H1 (cell line): ENCODE measurements around the gene OXLD1. TPM values are rescaled to one million over a fixed set of nuclear protein-coding genes. Genes with fewer than 3 reads are reported as not detected.

Experiments used
- CTCF ChIA-PET: fragments of 300-600 bp; sonication (Branson Sonifier 250); formaldehyde crosslinking; loops from one replicate; lab custom pipeline; 2021; ENCODE audit not compliant: partially characterized antibody; lab: Charles Lee
- POLR2A ChIA-PET: fragments of 300-600 bp; sonication (Branson Sonifier 250); formaldehyde crosslinking; loops from one replicate; lab custom pipeline; 2021; ENCODE audit warnings: inconsistent platforms; ENCODE audit not compliant: partially characterized antibody; lab: Charles Lee
- DNase-seq, 2 experiments: peaks; one replicate each; pipeline versions ENCODE4 v3.0.0 to v3.0.0-alpha.2; 2010 to 2022; ENCODE audit warnings: low spot score in 2 of 2, low read depth in 1 of 2, mixed read lengths in 1 of 2
- FAIRE-seq: peaks from 2 replicates; lab custom pipeline; 2011; peaks lifted over from hg19 to GRCh38; lab: Jason Lieb, UNC
- H2AFZ ChIP-seq: 2 replicates; pipeline ENCODE4 v1.8.1; 2012; ENCODE audit warnings: low read length, inconsistent platforms
- H2AK5ac ChIP-seq: 2 replicates; pipeline ENCODE4 v1.6.1; 2013; ENCODE audit warnings: low read depth, low read length
- H2BK120ac ChIP-seq: replicated peaks from 2 replicates; pipeline ENCODE3; 2013; ENCODE audit warnings: low read depth, low read length, inconsistent platforms
- H2BK12ac ChIP-seq: 2 replicates; pipeline ENCODE4 v1.6.1; 2013; ENCODE audit warnings: low read depth, low read length
- H2BK15ac ChIP-seq: 2 replicates; pipeline ENCODE4 v1.6.1; 2013; ENCODE audit warnings: low read length
- H2BK20ac ChIP-seq: 2 replicates; pipeline ENCODE4 v1.6.1; 2013; ENCODE audit warnings: low read length
- H2BK5ac ChIP-seq: 2 replicates; pipeline ENCODE4 v1.6.1; 2013; ENCODE audit warnings: low read depth, low read length
- H3K14ac ChIP-seq: 2 replicates; pipeline ENCODE4 v1.6.1; 2013; ENCODE audit warnings: inconsistent platforms; ENCODE audit not compliant: insufficient read length
- H3K18ac ChIP-seq: 2 replicates; pipeline ENCODE4 v1.6.1; 2013; ENCODE audit warnings: low read length; ENCODE audit errors: extremely low read depth
- H3K23ac ChIP-seq: 2 replicates; pipeline ENCODE4 v1.6.1; 2013; ENCODE audit warnings: inconsistent platforms; ENCODE audit not compliant: insufficient read length
- H3K23me2 ChIP-seq: 2 replicates; pipeline ENCODE4 v1.6.1; 2013; ENCODE audit warnings: low read depth, low read length
- H3K27ac ChIP-seq: 2 replicates; pipeline ENCODE4 v1.6.1; 2011; ENCODE audit warnings: low read depth, low read length, inconsistent platforms
- H3K27me3 ChIP-seq, 4 experiments: replicated peaks in 1 of 4; 1 replicate in 1 of 4; 2 replicates in 3 of 4; pipeline versions ENCODE4 v1.6.1 to v1.8.1; 2011 to 2013; ENCODE audit warnings: low read length in 3 of 4, mild to moderate bottlenecking in 3 of 4, inconsistent platforms in 2 of 4, mixed read lengths in 2 of 4, moderate library complexity in 1 of 4; ENCODE audit not compliant: control insufficient read depth in 3 of 4, insufficient read depth in 3 of 4; ENCODE audit errors: extremely low read depth in 1 of 4
- H3K36me3 ChIP-seq, 4 experiments: 2 replicates each; pipeline versions ENCODE4 v1.6.1 to v1.8.1; 2011 to 2013; ENCODE audit warnings: mild to moderate bottlenecking in 4 of 4, low read length in 3 of 4, moderate library complexity in 2 of 4, control low read depth in 1 of 4, inconsistent platforms in 1 of 4; ENCODE audit not compliant: insufficient read depth in 4 of 4, control insufficient read depth in 2 of 4
- H3K4ac ChIP-seq: replicated peaks from 2 replicates; pipeline ENCODE3; 2013; ENCODE audit warnings: low read length, low read depth, mixed read lengths, inconsistent platforms; ENCODE audit not compliant: insufficient read length
- H3K4me1 ChIP-seq, 4 experiments: replicated peaks in 1 of 4; 1 replicate in 1 of 4; 2 replicates in 3 of 4; pipeline versions ENCODE4 v1.6.1 to v1.8.1; 2011 to 2013; ENCODE audit warnings: low read length in 3 of 4, inconsistent platforms in 2 of 4, mixed read lengths in 1 of 4; ENCODE audit not compliant: insufficient read depth in 4 of 4, control insufficient read depth in 3 of 4
- H3K4me2 ChIP-seq, 2 experiments: 2 replicates each; pipeline versions ENCODE4 v1.6.1 to v1.8.1; 2011 to 2013; ENCODE audit warnings: low read depth in 2 of 2, low read length in 2 of 2, control low read depth in 1 of 2, inconsistent platforms in 1 of 2, mild to moderate bottlenecking in 1 of 2; ENCODE audit not compliant: insufficient read depth in 1 of 2
- H3K4me3 ChIP-seq, 4 experiments: fragments of 200-600, 300-600 bp in 1 of 4; sonication (generic), shearing (Covaris generic), sonication (Bioruptor Twin) in 1 of 4; 2 replicates each; pipeline versions ENCODE4 v1.5.1 to v1.8.1; 2011 to 2016; ENCODE audit warnings: low read length in 4 of 4, low read depth in 3 of 4, control low read depth in 2 of 4, inconsistent platforms in 2 of 4, mild to moderate bottlenecking in 2 of 4, mixed read lengths in 1 of 4, moderate library complexity in 1 of 4; ENCODE audit not compliant: insufficient read depth in 2 of 4; ENCODE audit errors: extremely low read depth in 1 of 4
- H3K56ac ChIP-seq: replicated peaks from 2 replicates; pipeline ENCODE3; 2013; ENCODE audit warnings: low read depth, mild to moderate bottlenecking, mixed read lengths, low read length, inconsistent platforms; ENCODE audit not compliant: insufficient read length
- H3K79me1 ChIP-seq: 2 replicates; pipeline ENCODE4 v1.6.1; 2013; ENCODE audit warnings: low read depth, low read length, control low read depth
- H3K79me2 ChIP-seq, 2 experiments: 2 replicates each; pipeline versions ENCODE4 v1.6.1 to v1.8.1; 2012 to 2013; ENCODE audit warnings: low read length in 2 of 2, mild to moderate bottlenecking in 2 of 2, inconsistent platforms in 1 of 2; ENCODE audit not compliant: insufficient read depth in 2 of 2, control insufficient read depth in 1 of 2
- H3K9ac ChIP-seq, 4 experiments: replicated peaks in 1 of 4; 1 replicate in 1 of 4; 2 replicates in 3 of 4; pipeline versions ENCODE4 v1.6.1 to v1.8.1; 2011 to 2013; ENCODE audit warnings: low read depth in 3 of 4, low read length in 3 of 4, control low read depth in 2 of 4, mild to moderate bottlenecking in 2 of 4, moderate library complexity in 2 of 4, inconsistent platforms in 1 of 4; ENCODE audit errors: extremely low read depth in 1 of 4
- H3K9me3 ChIP-seq, 2 experiments: 2 replicates each; pipeline versions ENCODE4 v1.6.1 to v1.8.1; 2012 to 2013; ENCODE audit warnings: mild to moderate bottlenecking in 2 of 2, moderate library complexity in 2 of 2, control low read depth in 1 of 2, inconsistent platforms in 1 of 2, low read depth in 1 of 2, low read length in 1 of 2, mixed read lengths in 1 of 2; ENCODE audit not compliant: insufficient read depth in 2 of 2
- H4K20me1 ChIP-seq, 2 experiments: replicated peaks in 1 of 2; 2 replicates each; pipeline versions ENCODE3 to v1.8.1; 2011 to 2013; ENCODE audit warnings: inconsistent platforms in 2 of 2, low read length in 2 of 2, mild to moderate bottlenecking in 1 of 2; ENCODE audit not compliant: insufficient read depth in 2 of 2, control insufficient read depth in 1 of 2
- H4K5ac ChIP-seq: 2 replicates; pipeline ENCODE4 v1.6.1; 2013; ENCODE audit warnings: low read length, low read depth, mixed read lengths, inconsistent platforms; ENCODE audit not compliant: insufficient read length
- H4K8ac ChIP-seq: 2 replicates; pipeline ENCODE4 v1.8.0; 2013; ENCODE audit warnings: mild to moderate bottlenecking, moderate library complexity, low read length, inconsistent platforms; ENCODE audit not compliant: insufficient read depth; ENCODE audit errors: extremely low read depth
- H4K91ac ChIP-seq: replicated peaks from 2 replicates; pipeline ENCODE3; 2013; ENCODE audit warnings: low read length, mixed read lengths, inconsistent platforms; ENCODE audit not compliant: insufficient read length
- BACH1 ChIP-seq: IDR thresholded peaks from 2 replicates; pipeline ENCODE4 v1.6.1; 2012; ENCODE audit warnings: low read length, improper control_type of control experiment
- CREB1 ChIP-seq: IDR thresholded peaks from 2 replicates; pipeline ENCODE4 v1.6.1; 2012; ENCODE audit warnings: inconsistent platforms
- EP300 ChIP-seq, 2 experiments: IDR thresholded peaks; 1 replicate in 1 of 2; 2 replicates in 1 of 2; pipeline ENCODE4 v1.6.1; 2011 to 2012; ENCODE audit warnings: low read depth in 2 of 2, low read length in 2 of 2, mild to moderate bottlenecking in 2 of 2, borderline replicate concordance in 1 of 2, inconsistent platforms in 1 of 2, moderate library complexity in 1 of 2
- GABPA ChIP-seq: IDR thresholded peaks from 2 replicates; pipeline ENCODE4 v1.6.1; 2011; ENCODE audit warnings: mild to moderate bottlenecking, low read length, moderate library complexity, borderline replicate concordance; ENCODE audit not compliant: insufficient read depth
- JUN ChIP-seq: IDR thresholded peaks from 2 replicates; pipeline ENCODE4 v1.6.1; 2011; ENCODE audit warnings: low read depth, mild to moderate bottlenecking, improper control_type of control experiment, low read length
- RBBP5 ChIP-seq: IDR thresholded peaks from 2 replicates; pipeline ENCODE4 v1.7.1; 2012; ENCODE audit warnings: low read depth, mild to moderate bottlenecking, inconsistent platforms, low read length, moderate library complexity, borderline replicate concordance
- RXRA ChIP-seq: IDR thresholded peaks from 2 replicates; pipeline ENCODE4 v1.6.1; 2011; ENCODE audit warnings: low read depth, mild to moderate bottlenecking, low read length, moderate library complexity; ENCODE audit not compliant: insufficient read depth
- SIRT6 ChIP-seq: IDR thresholded peaks from one replicate; pipeline ENCODE4 v1.7.1; 2012; ENCODE audit warnings: low read length, inconsistent platforms
- TAF1 ChIP-seq: IDR thresholded peaks from 2 replicates; pipeline ENCODE4 v1.6.1; 2011; ENCODE audit warnings: mild to moderate bottlenecking, low read depth, low read length
- TAF7 ChIP-seq: optimal IDR thresholded peaks from 2 replicates; pipeline ENCODE3; 2011; ENCODE audit warnings: low read depth, mild to moderate bottlenecking, inconsistent platforms, low read length, moderate library complexity, borderline replicate concordance
- TBP ChIP-seq: IDR thresholded peaks from 2 replicates; pipeline ENCODE4 v1.6.1; 2011; ENCODE audit warnings: low read depth, low read length, improper control_type of control experiment
- USF2 ChIP-seq: IDR thresholded peaks from 2 replicates; pipeline ENCODE4 v1.6.1; 2011; ENCODE audit warnings: low read length, improper control_type of control experiment
- WGBS, 2 experiments: shearing (Covaris generic) in 1 of 2; methylation state at CpG; one replicate each; pipeline versions ENCODE4 v1.1.6 to v1.1.7; 2013 to 2015; ENCODE audit warnings: low lambda C conversion rate in 2 of 2, mixed read lengths in 2 of 2, inconsistent platforms in 1 of 2, low coverage in 1 of 2, missing lambda C conversion rate in 1 of 2; ENCODE audit not compliant: insufficient replicate concordance in 2 of 2, insufficient coverage in 1 of 2, insufficient read length in 1 of 2; ENCODE audit errors: extremely low coverage in 1 of 2, missing lambda C conversion rate in 1 of 2; 5-methylcytosine and 5-hydroxymethylcytosine counted together
- polyA plus RNA-seq, 7 experiments: library from polyadenylated mRNA; depleted of rRNA in 3 of 7; stranded (reverse) in 5 of 7; unstranded in 2 of 7; fragments of >200 nt in 5 of 7; fragments of 200-250 nt in 2 of 7; gene quantifications; 1 replicate in 5 of 7; 2 replicates in 1 of 7; 4 replicates in 1 of 7; pipeline versions ENCODE4 v1.2.1 to v1.2.3, GENCODE V29; 2011 to 2013; ENCODE audit warnings: missing spikeins in 2 of 7, mixed read lengths in 2 of 7
- total RNA-seq: library from RNA; stranded (reverse); fragmentation: NEBNext Ultra II Directional; extraction: Animal tissue kit (Norgen Biotek cat#: 25700); gene quantifications from 2 replicates; pipeline ENCODE4 v1.2.1, GENCODE V29; 2021

Gene OXLD1
- total and polyA plus RNA-seq, 2 of the 8 experiments (the other 6 are each of a cell fraction or from before 2014, with no cell fraction given), result 41.5 to 61.9 TPM

GRCh38 chr17:81662002-81662401 is 4.4 kb downstream of the OXLD1 start:
- H2BK120ac ChIP-seq, result no peak overlapping the region
- H3K79me1 ChIP-seq, result peaks cover 6% of the 10 kb centered on the region
- H3K4me1 ChIP-seq, result peaks cover 3 to 8% (median 6%) of the 10 kb centered on the region in 4 experiments
- no peak overlapping the region for H2BK20ac ChIP-seq
- peaks cover 0 to 2% of the 10 kb centered on the region in 2 experiments; a peak in 1 of 4 replicates for H3K79me2 ChIP-seq
- H2AK5ac ChIP-seq, result no peak overlapping the region
- no peak overlapping the region for H2BK12ac ChIP-seq
- 96% methylated on average over 4 of the region's 4 CpGs; no CpG with 5 or more reads in 1 of the 2 experiments for WGBS, 2 experiments
- H2BK5ac ChIP-seq, result no peak overlapping the region
- no peaks in the 10 kb centered on the region for H3K9me3 ChIP-seq
- no peaks in the 10 kb centered on the region for H3K27me3 ChIP-seq
- ChIA-PET CTCF (interaction anchor here (0.6 kb wide), 1 partner anchor 37 kb away, joined by 3 read pairs; no protein-coding TSS in a partner anchor), POLR2A (interaction anchor here (0.6 to 4.4 kb wide), 8 partner anchors 9 to 153 kb away, joined by 3 to 23 read pairs (median 6); partner anchors contain the start of genes ARL16, HGS, MRPL12 and NPLOC4)
- peaks cover 4% of the 10 kb centered on the region; the same call in 1 of the 2 replicates for H3K23me2 ChIP-seq
- no peak overlapping the region for H3K14ac ChIP-seq
- no peak overlapping the region for H3K18ac ChIP-seq
- no peak overlapping the region for H4K91ac ChIP-seq
- no peak for TF ChIP-seq RBBP5
- TF ChIP-seq TAF1, result no peak
- TF ChIP-seq BACH1, result no peak
- no peak for TF ChIP-seq GABPA
- TF ChIP-seq JUN, result no peak
- no peak for TF ChIP-seq TAF7
- no peak for TF ChIP-seq RXRA
- TF ChIP-seq SIRT6, result no peak
- TF ChIP-seq EP300 (IDR thresholded peaks at IDR 0.05; ENCODE audit: borderline replicate concordance in 1 of 2, low read depth in 2 of 2, low read length in 2 of 2), result no peak
- no peak for TF ChIP-seq USF2
- no peak for TF ChIP-seq TBP
- TF ChIP-seq CREB1, result no peak
- TF ChIP-seq, all 59 proteins: peak for 0
- no peak for FAIRE-seq
- Histone ChIP-seq H3K27ac (no peak overlapping the region), H2BK15ac (no peak overlapping the region), H3K4ac (no peak overlapping the region), H4K8ac (no peak overlapping the region), H4K5ac (no peak overlapping the region), H2AFZ (no peak overlapping the region), H4K20me1 (peaks cover 0 to 2% of the 10 kb centered on the region in 2 experiments), H3K9ac (no peak overlapping the region), H3K23ac (no peak overlapping the region), H3K4me3 (no peak overlapping the region), H3K4me2 (no peak overlapping the region), H3K36me3 (peaks cover 0 to 5% (median 0%) of the 10 kb centered on the region in 4 experiments; a peak in 1 of 8 replicates), H3K56ac (no peak overlapping the region)
- no peak for DNase-seq
